ENCODE data around the gene GRID2IP. TPM values are rescaled to one million over a fixed set of nuclear protein-coding genes. Genes with fewer than 3 reads are reported as not detected.

GRID2IP gene
- total RNA-seq, 4 donors from 2014 or later: 0.27 TPM; not detected in 3

DNA sequence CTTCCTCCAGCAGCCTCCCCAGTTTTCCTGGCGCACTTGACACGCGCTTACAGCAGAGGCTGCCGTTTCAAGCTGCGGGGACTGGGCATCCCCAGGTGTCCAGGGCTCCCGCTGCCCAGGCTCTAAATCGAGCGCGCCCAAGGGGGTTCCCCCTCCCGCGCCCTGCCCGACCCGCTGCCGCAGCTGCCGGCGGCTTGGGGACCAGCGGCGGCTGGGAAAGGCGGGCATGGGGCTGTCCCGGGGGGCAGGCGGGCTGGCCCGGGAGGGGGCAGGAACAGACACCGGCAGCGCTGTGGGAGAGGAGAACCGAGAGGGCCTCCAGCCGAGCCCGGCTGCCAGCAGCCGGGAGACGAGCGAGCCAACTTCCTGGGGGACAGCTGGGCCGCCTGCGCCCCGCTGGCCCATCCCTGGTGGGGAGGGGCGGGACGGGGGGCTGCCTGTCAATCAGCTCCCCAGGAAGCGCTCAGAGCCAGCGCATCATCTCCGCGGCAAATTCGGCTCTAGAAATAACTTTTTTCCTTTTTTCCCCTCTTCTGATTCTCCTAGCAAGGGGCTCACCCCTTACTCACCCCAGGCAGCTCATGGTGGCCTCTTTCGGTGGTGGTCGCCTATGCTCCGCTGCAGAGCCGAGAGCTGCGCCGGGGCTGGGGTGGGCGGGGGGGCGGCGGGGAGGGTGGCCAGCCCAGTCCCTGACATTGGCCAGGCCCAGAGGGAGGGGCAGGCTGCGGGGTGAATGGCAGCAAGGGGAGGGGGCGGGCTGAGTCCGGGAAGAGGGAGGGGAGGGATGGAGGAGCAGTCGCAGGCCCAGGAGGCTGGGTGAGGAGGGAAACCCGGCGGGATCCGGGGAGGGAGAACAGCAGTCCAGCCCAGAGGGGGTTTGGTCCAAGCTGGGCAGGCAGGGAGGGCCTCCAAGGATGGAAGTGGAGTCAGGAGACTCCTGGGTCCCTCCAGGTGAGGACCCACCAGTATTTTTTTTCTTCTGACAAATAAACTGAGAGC lies 14.7 kb downstream of the GRID2IP start:
- TF ChIP-seq, protein P1, sequence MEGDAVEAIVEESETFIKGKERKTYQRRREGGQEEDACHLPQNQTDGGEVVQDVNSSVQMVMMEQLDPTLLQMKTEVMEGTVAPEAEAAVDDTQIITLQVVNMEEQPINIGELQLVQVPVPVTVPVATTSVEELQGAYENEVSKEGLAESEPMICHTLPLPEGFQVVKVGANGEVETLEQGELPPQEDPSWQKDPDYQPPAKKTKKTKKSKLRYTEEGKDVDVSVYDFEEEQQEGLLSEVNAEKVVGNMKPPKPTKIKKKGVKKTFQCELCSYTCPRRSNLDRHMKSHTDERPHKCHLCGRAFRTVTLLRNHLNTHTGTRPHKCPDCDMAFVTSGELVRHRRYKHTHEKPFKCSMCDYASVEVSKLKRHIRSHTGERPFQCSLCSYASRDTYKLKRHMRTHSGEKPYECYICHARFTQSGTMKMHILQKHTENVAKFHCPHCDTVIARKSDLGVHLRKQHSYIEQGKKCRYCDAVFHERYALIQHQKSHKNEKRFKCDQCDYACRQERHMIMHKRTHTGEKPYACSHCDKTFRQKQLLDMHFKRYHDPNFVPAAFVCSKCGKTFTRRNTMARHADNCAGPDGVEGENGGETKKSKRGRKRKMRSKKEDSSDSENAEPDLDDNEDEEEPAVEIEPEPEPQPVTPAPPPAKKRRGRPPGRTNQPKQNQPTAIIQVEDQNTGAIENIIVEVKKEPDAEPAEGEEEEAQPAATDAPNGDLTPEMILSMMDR (IDR thresholded peaks at IDR 0.05): no peak
- no peak for TF ChIP-seq POLR2AphosphoS5 (IDR thresholded peaks at IDR 0.05)
- TF ChIP-seq POLR2A (IDR thresholded peaks at IDR 0.05): no peak
- no peak for TF ChIP-seq EP300 (IDR thresholded peaks at IDR 0.05)
- Histone ChIP-seq H3K27ac (no peak overlapping the region), H3K27me3 (peaks cover 86% of the 10 kb centered on the region), H3K4me3 (peak overlapping the region in 1 of 2 donors; percentile 38), H3K9me3 (no peaks in the 10 kb centered on the region), H3K4me1 (peaks cover 0 to 12% (median 6%) of the 10 kb centered on the region in 3 donors), H3K36me3 (no peaks in the 10 kb centered on the region)
- ATAC-seq: no peak
- 0 to 4% methylated on average over 3 to 4 of the region's 56 CpGs for WGBS, 2 donors (ENCODE audit: low coverage in 1 of 2)

DNA sequence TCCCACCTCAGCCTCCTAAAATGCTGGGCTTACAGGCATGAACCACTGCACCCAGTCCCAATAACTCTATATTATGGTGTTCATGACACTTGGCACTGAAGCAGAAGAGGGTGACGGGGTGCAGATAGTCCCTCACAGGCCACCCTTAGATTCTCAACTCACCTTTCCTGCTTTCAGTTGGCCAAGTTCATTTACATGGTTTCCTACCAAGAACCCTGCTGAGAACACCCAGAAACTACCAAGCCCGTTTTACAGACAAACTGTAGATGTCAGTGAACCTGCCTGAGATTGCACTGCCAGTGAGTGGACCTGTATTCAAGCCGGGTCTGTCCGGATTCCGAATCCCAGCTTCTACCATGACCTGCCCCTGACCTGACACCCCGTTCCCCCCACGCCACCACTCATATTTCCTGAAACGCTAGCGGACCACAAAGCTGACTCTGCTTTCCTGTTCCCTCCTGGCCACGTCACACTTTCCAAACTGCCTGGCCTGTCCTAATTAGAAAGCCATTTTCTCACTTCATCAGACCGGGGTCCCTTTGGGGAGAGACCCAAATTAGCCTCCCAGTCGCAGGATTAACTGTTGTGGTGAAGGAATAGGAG lies 17.3 kb downstream of the GRID2IP start:
- H3K9me3 ChIP-seq: no peaks in the 10 kb centered on the region
- TF ChIP-seq POLR2AphosphoS5 (IDR thresholded peaks at IDR 0.05) (no peak), EP300 (IDR thresholded peaks at IDR 0.05) (no peak), POLR2A (IDR thresholded peaks at IDR 0.05) (no peak)
- TF ChIP-seq, protein P1 (IDR thresholded peaks at IDR 0.05): no peak
- ATAC-seq: no peak
- no peaks in the 10 kb centered on the region for H3K36me3 ChIP-seq
- peaks cover 0 to 22% (median 11%) of the 10 kb centered on the region in 3 donors for H3K4me1 ChIP-seq
- no peak overlapping the region for H3K27ac ChIP-seq
- peaks cover 86% of the 10 kb centered on the region for H3K27me3 ChIP-seq
- no peak overlapping the region for H3K4me3 ChIP-seq
- WGBS, 2 donors (ENCODE audit: low coverage in 1 of 2): 52% methylated on average over 3 of the region's 12 CpGs; no CpG with 5 or more reads in 1 of the 2 donors

DNA sequence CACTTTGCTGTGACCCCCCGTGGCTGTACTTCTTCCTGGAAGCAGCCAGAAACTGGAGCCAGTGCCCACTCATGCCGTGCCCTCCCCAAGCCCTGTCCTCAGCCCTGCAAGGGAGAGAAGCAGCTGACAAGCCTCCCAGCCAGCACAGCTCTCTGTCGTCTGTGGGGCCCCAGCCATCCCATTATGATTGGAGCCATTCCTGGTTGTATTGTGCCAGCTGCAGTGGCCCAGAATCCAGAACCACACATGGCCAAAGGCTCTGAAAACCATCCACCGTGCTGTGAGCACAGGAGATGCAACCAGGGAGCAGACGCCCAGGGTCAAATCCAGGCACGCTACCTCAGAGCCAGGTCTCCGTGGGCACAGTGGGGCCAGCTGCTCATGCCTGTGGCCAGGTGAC lies 18.7 kb downstream of the GRID2IP start:
- no peak for TF ChIP-seq POLR2A (IDR thresholded peaks at IDR 0.05)
- no peak for TF ChIP-seq POLR2AphosphoS5 (IDR thresholded peaks at IDR 0.05)
- TF ChIP-seq, protein P1 (IDR thresholded peaks at IDR 0.05): no peak
- no peak for TF ChIP-seq EP300 (IDR thresholded peaks at IDR 0.05)
- Histone ChIP-seq H3K4me1 (peaks cover 0 to 22% (median 11%) of the 10 kb centered on the region in 3 donors), H3K9me3 (no peaks in the 10 kb centered on the region), H3K4me3 (no peak overlapping the region), H3K36me3 (no peaks in the 10 kb centered on the region), H3K27ac (no peak overlapping the region), H3K27me3 (peaks cover 86% of the 10 kb centered on the region)
- 17% methylated on average over 2 of the region's 7 CpGs; no CpG with 5 or more reads in 1 of the 2 donors for WGBS, 2 donors (ENCODE audit: low coverage in 1 of 2)
- no peak for ATAC-seq

DNA sequence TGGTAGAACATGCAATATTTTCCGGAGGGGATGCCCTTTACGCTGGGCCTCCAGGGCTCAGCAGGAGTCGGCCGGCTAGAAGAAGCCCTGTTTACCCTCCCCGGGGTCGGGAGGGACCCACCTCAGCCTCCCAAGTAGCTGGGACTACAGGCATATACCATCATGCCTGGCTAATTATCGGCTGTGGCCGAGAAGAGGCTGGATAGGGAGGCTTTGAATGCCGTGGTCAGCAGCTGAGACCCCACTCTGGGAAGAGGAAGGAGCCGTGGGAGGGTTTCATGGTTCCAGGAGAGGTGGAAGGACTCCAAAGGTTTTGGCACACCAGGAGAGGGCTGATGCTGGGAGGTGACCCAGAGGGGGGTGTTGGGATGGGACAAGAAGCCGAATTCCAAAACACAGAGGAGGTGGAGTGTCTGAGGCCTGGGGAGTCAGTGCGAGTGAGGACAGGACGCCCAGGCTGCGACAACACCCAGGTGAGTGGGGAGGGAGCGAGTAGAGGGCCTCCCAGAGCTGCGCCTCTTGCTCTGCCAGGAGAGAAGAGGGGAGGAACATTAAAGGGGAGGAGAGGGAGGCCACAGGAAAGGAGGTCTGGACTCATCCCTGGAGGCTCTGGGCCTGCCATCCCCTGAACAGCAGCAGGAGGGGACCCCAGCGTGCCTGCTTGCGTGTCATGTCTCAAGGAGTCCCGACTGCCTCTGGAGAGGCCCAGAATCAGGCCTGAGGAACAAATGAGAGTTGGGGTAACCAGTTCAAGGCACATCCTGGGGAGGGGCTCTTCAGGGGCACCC lies 19.6 kb downstream of the GRID2IP start:
- H3K4me1 ChIP-seq: peaks cover 0 to 22% (median 13%) of the 10 kb centered on the region in 3 donors
- no peak overlapping the region for H3K27ac ChIP-seq
- no peak overlapping the region for H3K4me3 ChIP-seq
- TF ChIP-seq, protein P1 (IDR thresholded peaks at IDR 0.05): no peak
- TF ChIP-seq EP300 (IDR thresholded peaks at IDR 0.05) (no peak), POLR2A (IDR thresholded peaks at IDR 0.05) (no peak), POLR2AphosphoS5 (IDR thresholded peaks at IDR 0.05) (no peak)
- H3K36me3 ChIP-seq: no peaks in the 10 kb centered on the region
- H3K9me3 ChIP-seq: no peaks in the 10 kb centered on the region
- WGBS, 2 donors (ENCODE audit: low coverage in 1 of 2): 34 to 50% methylated on average over 4 to 7 of the region's 19 CpGs
- H3K27me3 ChIP-seq: peaks cover 86% of the 10 kb centered on the region
- no peak for ATAC-seq
